ENCODE results near the gene SLC4A11. TPM values are rescaled to one million over a fixed set of nuclear protein-coding genes. Genes with fewer than 3 reads are reported as not detected.
A peak's percentile ranks its signal among the peaks of the same experiment; 100 is the strongest.

SLC4A11 gene
- polyA plus RNA-seq, 2 of the 4 experiments (the other 2 are of a cell fraction): 2.0 to 10.7 TPM

DNA sequence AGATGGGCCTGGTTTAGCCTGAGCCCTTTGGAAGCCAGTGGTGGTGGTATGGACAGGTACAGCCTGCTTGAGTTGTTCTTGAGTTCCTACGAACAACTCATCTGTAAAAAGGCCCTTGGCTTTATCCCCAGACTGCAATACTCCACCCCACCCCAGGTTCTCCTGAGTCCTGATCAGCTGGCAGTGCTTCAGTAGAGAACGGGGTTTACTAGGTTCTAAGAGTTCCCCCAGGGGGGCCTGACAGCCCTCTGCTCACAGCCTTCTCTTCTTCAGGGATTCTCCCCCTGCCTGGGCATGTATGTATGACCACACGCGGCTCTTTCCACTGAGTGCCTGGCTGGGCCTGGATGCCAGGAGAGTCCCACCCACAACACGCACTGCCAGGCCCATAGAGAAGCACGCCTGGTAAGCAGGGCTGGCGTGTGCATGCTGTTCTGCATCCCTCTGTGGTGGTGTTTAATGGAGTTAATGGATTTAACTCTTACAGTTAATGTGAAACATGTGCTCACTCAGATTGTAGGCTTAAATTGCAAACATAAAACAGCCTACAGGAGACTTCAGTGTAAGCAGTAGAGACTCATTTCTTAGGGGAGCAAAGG, 44.3 kb upstream of the SLC4A11 start:
- FAIRE-seq (no peak), DNase-seq (ENCODE audit: low read depth in 1 of 2, low spot score in 1 of 2) (no peak), ATAC-seq (no peak; a peak in 2 of 6 replicates)
- POLR2A ChIA-PET: no interaction called here
- no peaks in the 10 kb centered on the region for H3K9me3 ChIP-seq
- CTCF ChIA-PET: interaction anchor here (1.5 kb wide), 1 partner anchor 15 kb away, joined by 4 read pairs; no protein-coding TSS in a partner anchor
- 93% methylated on average over 7 of the region's 7 CpGs for WGBS (ENCODE audit: missing lambda C conversion rate)
- no peak overlapping the region for H3K4me2 ChIP-seq
- no peak for TF ChIP-seq HOXA7 (CRISPR knock-in tag; IDR thresholded peaks at IDR 0.05)
- no peak for TF ChIP-seq PHF8 (IDR thresholded peaks at IDR 0.05; ENCODE audit: borderline replicate concordance, low read depth)
- TF ChIP-seq, protein P1, sequence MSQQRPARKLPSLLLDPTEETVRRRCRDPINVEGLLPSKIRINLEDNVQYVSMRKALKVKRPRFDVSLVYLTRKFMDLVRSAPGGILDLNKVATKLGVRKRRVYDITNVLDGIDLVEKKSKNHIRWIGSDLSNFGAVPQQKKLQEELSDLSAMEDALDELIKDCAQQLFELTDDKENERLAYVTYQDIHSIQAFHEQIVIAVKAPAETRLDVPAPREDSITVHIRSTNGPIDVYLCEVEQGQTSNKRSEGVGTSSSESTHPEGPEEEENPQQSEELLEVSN (IDR thresholded peaks at IDR 0.05; ENCODE audit: borderline replicate concordance, low read depth): no peak
- no peak overlapping the region for H3K4me3 ChIP-seq
- H3K27ac ChIP-seq: no peak overlapping the region
- H3K4me1 ChIP-seq: no peaks in the 10 kb centered on the region

DNA sequence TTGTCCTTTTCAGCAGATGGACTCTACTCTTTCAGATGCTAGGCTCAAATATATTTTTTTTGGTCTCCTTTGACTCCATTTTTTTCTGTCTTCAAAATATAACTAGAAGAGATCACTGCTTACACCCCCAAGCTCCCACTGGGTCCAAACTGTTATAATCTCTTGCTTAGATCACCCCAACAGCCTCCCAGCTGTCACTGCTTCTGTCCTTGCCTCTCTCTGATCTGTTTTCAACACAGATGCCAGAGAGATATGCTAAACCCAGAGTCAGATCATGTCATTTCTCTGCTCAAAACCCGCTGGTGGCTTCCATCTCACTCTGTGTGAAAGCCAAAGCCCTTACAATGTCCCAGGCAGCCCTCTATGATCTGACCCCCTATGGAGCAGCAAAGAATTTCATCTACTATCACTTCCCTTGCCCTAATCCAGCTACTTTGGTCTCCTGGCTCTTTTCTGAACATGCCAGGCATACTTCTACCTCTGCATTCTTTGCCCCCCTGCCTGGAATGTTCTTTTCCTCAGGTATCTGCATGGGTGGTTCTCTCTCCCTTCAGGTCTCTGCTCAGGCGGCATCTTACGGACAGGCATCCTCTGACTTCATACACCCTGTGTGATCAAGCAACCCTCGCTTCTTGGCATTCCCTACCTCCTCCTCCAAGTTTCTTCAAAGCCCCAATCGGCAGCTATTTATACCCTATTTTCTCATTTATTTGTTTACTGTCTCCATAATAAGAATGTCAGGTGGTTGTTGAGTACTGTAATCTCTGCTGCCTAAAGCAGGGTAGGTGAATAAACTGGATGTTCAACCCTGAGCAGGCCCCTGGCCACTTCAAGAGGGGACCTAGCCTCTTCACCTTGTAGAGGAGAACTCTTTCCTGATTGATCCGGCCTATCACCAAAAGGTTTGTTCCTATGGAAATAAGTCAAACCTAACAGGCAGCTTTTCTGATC, 43.6 kb upstream of the SLC4A11 start:
- 93% methylated on average over 6 of the region's 6 CpGs for WGBS (ENCODE audit: missing lambda C conversion rate)
- ATAC-seq (peak in 1 of 2 experiments; percentile 23; a peak in 1 of 6 replicates), DNase-seq (ENCODE audit: low read depth in 1 of 2, low spot score in 1 of 2) (no peak), FAIRE-seq (no peak)
- Histone ChIP-seq H3K4me2 (no peak overlapping the region), H3K9me3 (no peaks in the 10 kb centered on the region), H3K4me3 (no peak overlapping the region), H3K27ac (no peak overlapping the region), H3K4me1 (no peaks in the 10 kb centered on the region)
- CTCF ChIA-PET: interaction anchor here (1.3 to 1.5 kb wide), 2 partner anchors 10 to 16 kb away, joined by 3 to 4 read pairs; no protein-coding TSS in a partner anchor
- POLR2A ChIA-PET: no interaction called here
- TF ChIP-seq TP53 (CRISPR knock-in tag; IDR thresholded peaks at IDR 0.05): no peak
- no peak for TF ChIP-seq JUN (IDR thresholded peaks at IDR 0.05)
- TF ChIP-seq KDM5A (IDR thresholded peaks at IDR 0.05): no peak
- TF ChIP-seq, protein P2, sequence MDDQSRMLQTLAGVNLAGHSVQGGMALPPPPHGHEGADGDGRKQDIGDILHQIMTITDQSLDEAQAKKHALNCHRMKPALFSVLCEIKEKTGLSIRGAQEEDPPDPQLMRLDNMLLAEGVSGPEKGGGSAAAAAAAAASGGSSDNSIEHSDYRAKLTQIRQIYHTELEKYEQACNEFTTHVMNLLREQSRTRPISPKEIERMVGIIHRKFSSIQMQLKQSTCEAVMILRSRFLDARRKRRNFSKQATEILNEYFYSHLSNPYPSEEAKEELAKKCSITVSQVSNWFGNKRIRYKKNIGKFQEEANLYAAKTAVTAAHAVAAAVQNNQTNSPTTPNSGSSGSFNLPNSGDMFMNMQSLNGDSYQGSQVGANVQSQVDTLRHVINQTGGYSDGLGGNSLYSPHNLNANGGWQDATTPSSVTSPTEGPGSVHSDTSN (IDR thresholded peaks at IDR 0.05): no peak
- no peak for TF ChIP-seq CHD4 (IDR thresholded peaks at IDR 0.05; ENCODE audit: borderline replicate concordance)
- TF ChIP-seq SREBF2 (IDR thresholded peaks at IDR 0.05): no peak

DNA sequence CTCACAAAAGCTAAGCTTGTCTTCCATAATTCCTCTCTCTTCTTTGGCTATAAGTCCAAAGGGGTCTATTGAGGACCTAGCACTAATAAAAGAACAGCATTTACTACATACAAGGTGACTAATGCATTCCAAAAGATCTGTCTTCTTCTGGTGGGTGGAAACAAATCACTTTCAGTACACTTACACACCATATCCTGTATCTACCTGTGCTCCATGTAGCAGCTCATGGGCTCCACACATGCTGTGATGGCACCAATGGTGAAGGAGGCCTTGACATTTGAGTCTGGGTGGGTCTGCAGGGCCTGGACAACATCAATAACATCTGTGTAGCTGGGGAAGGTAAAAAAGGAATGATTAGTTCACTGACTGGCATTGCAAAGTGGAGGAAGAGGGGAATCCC, 42.4 kb upstream of the SLC4A11 start:
- no peak overlapping the region for H3K4me3 ChIP-seq
- POLR2A ChIA-PET: no interaction called here
- no peaks in the 10 kb centered on the region for H3K4me1 ChIP-seq
- ATAC-seq (no peak), FAIRE-seq (no peak), DNase-seq (ENCODE audit: low read depth in 1 of 2, low spot score in 1 of 2) (no peak)
- CTCF ChIA-PET: interaction anchor here (0.5 to 1.3 kb wide), 2 partner anchors 9 to 56 kb away, joined by 3 read pairs; no protein-coding TSS in a partner anchor
- TF ChIP-seq, protein P3, sequence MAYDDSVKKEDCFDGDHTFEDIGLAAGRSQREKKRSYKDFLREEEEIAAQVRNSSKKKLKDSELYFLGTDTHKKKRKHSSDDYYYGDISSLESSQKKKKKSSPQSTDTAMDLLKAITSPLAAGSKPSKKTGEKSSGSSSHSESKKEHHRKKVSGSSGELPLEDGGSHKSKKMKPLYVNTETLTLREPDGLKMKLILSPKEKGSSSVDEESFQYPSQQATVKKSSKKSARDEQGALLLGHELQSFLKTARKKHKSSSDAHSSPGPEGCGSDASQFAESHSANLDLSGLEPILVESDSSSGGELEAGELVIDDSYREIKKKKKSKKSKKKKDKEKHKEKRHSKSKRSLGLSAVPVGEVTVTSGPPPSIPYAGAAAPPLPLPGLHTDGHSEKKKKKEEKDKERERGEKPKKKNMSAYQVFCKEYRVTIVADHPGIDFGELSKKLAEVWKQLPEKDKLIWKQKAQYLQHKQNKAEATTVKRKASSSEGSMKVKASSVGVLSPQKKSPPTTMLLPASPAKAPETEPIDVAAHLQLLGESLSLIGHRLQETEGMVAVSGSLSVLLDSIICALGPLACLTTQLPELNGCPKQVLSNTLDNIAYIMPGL (CRISPR knock-in tag; IDR thresholded peaks at IDR 0.05; ENCODE audit: borderline replicate concordance): no peak
- TF ChIP-seq CBX8 (IDR thresholded peaks at IDR 0.05): no peak
- no peak for TF ChIP-seq KDM5A (IDR thresholded peaks at IDR 0.05)
- no peak for TF ChIP-seq BHLHE40 (IDR thresholded peaks at IDR 0.05; ENCODE audit: low read depth, low read length)
- H3K9me3 ChIP-seq: no peaks in the 10 kb centered on the region
- H3K27ac ChIP-seq: no peak overlapping the region
- no peak overlapping the region for H3K4me2 ChIP-seq

DNA sequence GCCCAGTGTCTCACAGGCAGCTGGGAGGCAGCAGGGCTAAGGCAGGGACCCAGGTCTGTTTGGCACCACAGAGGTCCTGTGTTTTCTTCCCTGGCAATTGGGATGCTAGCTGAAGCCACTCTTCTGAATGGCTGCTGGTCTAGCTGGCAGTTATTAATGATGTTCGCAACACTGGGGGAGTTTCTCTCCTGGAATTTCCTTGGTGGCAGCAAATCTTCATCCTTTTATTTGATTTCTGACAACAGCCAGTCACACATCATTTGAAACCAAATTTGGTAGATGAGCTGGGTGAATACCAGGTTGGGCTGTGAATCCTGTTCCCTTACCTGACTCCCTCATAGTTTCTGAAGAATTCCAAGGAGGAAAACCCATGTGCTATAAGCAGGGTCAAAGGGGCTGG, 40.8 kb upstream of the SLC4A11 start:
- 96% methylated on average over 1 of the region's 1 CpG for WGBS (ENCODE audit: missing lambda C conversion rate)
- Histone ChIP-seq H3K4me1 (no peaks in the 10 kb centered on the region), H3K9me3 (no peaks in the 10 kb centered on the region), H3K4me3 (no peak overlapping the region), H3K4me2 (no peak overlapping the region), H3K27ac (no peak overlapping the region)
- DNase-seq (ENCODE audit: low read depth in 1 of 2, low spot score in 1 of 2) (no peak), FAIRE-seq (no peak), ATAC-seq (no peak)
- ChIA-PET POLR2A (no interaction called here), CTCF (interaction anchor here (0.6 to 5.1 kb wide), 7 partner anchors 8 to 226 kb away, joined by 3 to 25 read pairs (median 4); no protein-coding TSS in a partner anchor)
- no peak for TF ChIP-seq ZSCAN20 (CRISPR knock-in tag; IDR thresholded peaks at IDR 0.05)
- TF ChIP-seq RNF2 (IDR thresholded peaks at IDR 0.05; ENCODE audit: borderline replicate concordance, low read depth): no peak
- no peak for TF ChIP-seq MAFK (IDR thresholded peaks at IDR 0.05; ENCODE audit: partially characterized antibody)
- TF ChIP-seq HOXB13 (CRISPR knock-in tag; IDR thresholded peaks at IDR 0.05; ENCODE audit: low read depth): no peak
